GM18909 (cell line): Measurements from ENCODE around the gene SLC26A9.

Experiments used
- ATAC-seq: cut with Tn5 transposase; IDR thresholded peaks from one replicate; pipeline ENCODE4 v1.9.1; 2021; ENCODE audit warnings: mild to moderate bottlenecking; ENCODE audit not compliant: unreplicated experiment, poor library complexity

SLC26A9 gene

GRCh38 chr1:205974712-205975111 is 31.5 kb upstream of the SLC26A9 start:
- ATAC-seq, result no peak

GRCh38 chr1:205973377-205974232 is 30.3 kb upstream of the SLC26A9 start:
- no peak for ATAC-seq

- ATAC-seq, result no peak
These were observed 29.4 kb upstream of the SLC26A9 start for GRCh38 chr1:205972491-205973168.

GRCh38 chr1:205972081-205972480 is 28.8 kb upstream of the SLC26A9 start:
- ATAC-seq, result no peak

GRCh38 chr1:205971082-205971481 is 27.8 kb upstream of the SLC26A9 start:
- no peak for ATAC-seq

- no peak for ATAC-seq
These were observed 27.2 kb upstream of the SLC26A9 start for GRCh38 chr1:205970486-205970885.

GRCh38 chr1:205969229-205969628 is 26.0 kb upstream of the SLC26A9 start:
- no peak for ATAC-seq

GRCh38 chr1:205967554-205968335 is 24.5 kb upstream of the SLC26A9 start:
- ATAC-seq, result no peak

GRCh38 chr1:205965036-205965884 is 22.0 kb upstream of the SLC26A9 start:
- no peak for ATAC-seq

GRCh38 chr1:205963352-205964155 is 20.3 kb upstream of the SLC26A9 start:
- no peak for ATAC-seq

GRCh38 chr1:205962821-205963221 is 19.6 kb upstream of the SLC26A9 start:
- no peak for ATAC-seq

- ATAC-seq, result no peak
These were observed 18.9 kb upstream of the SLC26A9 start for GRCh38 chr1:205961991-205962820.

GRCh38 chr1:205961405-205961804 is 18.1 kb upstream of the SLC26A9 start:
- ATAC-seq, result no peak

GRCh38 chr1:205959789-205960188 is 16.5 kb upstream of the SLC26A9 start:
- no peak for ATAC-seq

GRCh38 chr1:205955499-205955898 is 12.2 kb upstream of the SLC26A9 start:
- no peak for ATAC-seq

GRCh38 chr1:205954819-205955404 is 11.7 kb upstream of the SLC26A9 start:
- no peak for ATAC-seq

- ATAC-seq, result no peak
These were observed 8.5 kb upstream of the SLC26A9 start for GRCh38 chr1:205951746-205952145.
